WTC11 (cell line): ENCODE results near the gene ENO1. TPM values are rescaled to one million over a fixed set of nuclear protein-coding genes. Genes with fewer than 3 reads are reported as not detected.

Experiments
- ATAC-seq: fragments of 200-7000 bp; cut with Tn5 transposase; 2 replicates; pipeline ENCODE4 v1.10.0; 2021; ENCODE audit warnings: mild to moderate bottlenecking, moderate library complexity
- CTCF ChIA-PET: fragments of 300-600 bp; sonication (Branson Sonifier 250); formaldehyde crosslinking; loops from one replicate; lab custom pipeline; 2021; ENCODE audit warnings: antibody characterized with exemption; lab: Charles Lee
- POLR2A ChIA-PET: fragments of 350-600 bp; sonication (Branson Sonifier 250); formaldehyde crosslinking; loops from one replicate; lab custom pipeline; 2021; ENCODE audit warnings: antibody characterized with exemption; lab: Charles Lee
- DNase-seq: peaks from one replicate; pipeline ENCODE4 v3.0.0; 2021; ENCODE audit warnings: low spot score
- H3K27ac Mint-ChIP-seq: 2 replicates; pipeline ENCODE4 v1.8.0; 2021; ENCODE audit warnings: mixed read lengths
- H3K27me3 Mint-ChIP-seq: 2 replicates; pipeline ENCODE4 v1.8.0; 2021; ENCODE audit warnings: low read depth, mild to moderate bottlenecking, moderate library complexity, mixed read lengths
- H3K36me3 Mint-ChIP-seq: 2 replicates; pipeline ENCODE4 v1.8.0; 2021; ENCODE audit warnings: mixed read lengths
- H3K4me1 Mint-ChIP-seq: 2 replicates; pipeline ENCODE4 v1.8.0; 2022; ENCODE audit warnings: mixed read lengths
- H3K4me3 Mint-ChIP-seq: 2 replicates; pipeline ENCODE4 v1.8.0; 2021; ENCODE audit warnings: mild to moderate bottlenecking, moderate library complexity, mixed read lengths
- H3K9me3 Mint-ChIP-seq: 2 replicates; pipeline ENCODE4 v1.8.0; 2021; ENCODE audit warnings: mixed read lengths
- ATF1 ChIP-seq: sonication (generic); formaldehyde crosslinking; IDR thresholded peaks from 2 replicates; pipeline ENCODE4 v1.8.1; 2023; ENCODE audit warnings: mild to moderate bottlenecking, moderate library complexity, missing genetic modification reagents
- CBFB ChIP-seq: sonication (generic); formaldehyde crosslinking; IDR thresholded peaks from 2 replicates; pipeline ENCODE4 v1.8.1; 2022; ENCODE audit warnings: mild to moderate bottlenecking, low read depth, missing genetic modification reagents
- CDX4 ChIP-seq: fragments of 250-450 bp; sonication (Bioruptor Pico); IDR thresholded peaks from 2 replicates; pipeline ENCODE4 v1.9.0; 2021; ENCODE audit warnings: moderate library complexity, mild to moderate bottlenecking, inconsistent platforms, borderline replicate concordance
- CTCF ChIP-seq: fragments of 200-600 bp; IDR thresholded peaks from 2 replicates; pipeline ENCODE4 v1.8.0; 2022; ENCODE audit warnings: antibody characterized with exemption
- ELF4 ChIP-seq: sonication (generic); formaldehyde crosslinking; IDR thresholded peaks from 2 replicates; pipeline ENCODE4 v1.8.1; 2022; ENCODE audit warnings: low read depth, mild to moderate bottlenecking, moderate library complexity, missing genetic modification reagents
- EMX1 ChIP-seq: fragments of 250-450 bp; sonication (Bioruptor Pico); IDR thresholded peaks from 2 replicates; pipeline ENCODE4 v1.8.0; 2021; ENCODE audit warnings: mild to moderate bottlenecking
- ERG ChIP-seq: fragments of 250-450 bp; sonication (Bioruptor Pico); IDR thresholded peaks from 2 replicates; pipeline ENCODE4 v1.8.0; 2021; ENCODE audit warnings: mild to moderate bottlenecking
- GABPB1 ChIP-seq: sonication (generic); formaldehyde crosslinking; IDR thresholded peaks from 2 replicates; pipeline ENCODE4 v1.8.1; 2023; ENCODE audit warnings: mild to moderate bottlenecking, missing genetic modification reagents
- IRF1 ChIP-seq: sonication (generic); formaldehyde crosslinking; IDR thresholded peaks from 2 replicates; pipeline ENCODE4 v1.8.0; 2023; ENCODE audit warnings: missing genetic modification reagents
- MLX ChIP-seq: sonication (generic); formaldehyde crosslinking; IDR thresholded peaks from 2 replicates; pipeline ENCODE4 v1.8.1; 2023; ENCODE audit warnings: mild to moderate bottlenecking, missing genetic modification reagents, moderate library complexity
- NFATC4 ChIP-seq: fragments of 250-450 bp; sonication (Bioruptor Pico); IDR thresholded peaks from 2 replicates; pipeline ENCODE4 v1.9.0; 2021; ENCODE audit warnings: mild to moderate bottlenecking
- NR2C2 ChIP-seq: sonication (generic); formaldehyde crosslinking; IDR thresholded peaks from 2 replicates; pipeline ENCODE4 v1.8.0; 2022; ENCODE audit warnings: mild to moderate bottlenecking, missing genetic modification reagents
- SP1 ChIP-seq: sonication (generic); formaldehyde crosslinking; conservative IDR thresholded peaks from 2 replicates; pipeline ENCODE4 v1.8.1; 2022; ENCODE audit warnings: missing genetic modification reagents
- ZMAT4 ChIP-seq: fragments of 250-450 bp; sonication (Bioruptor Pico); IDR thresholded peaks from 2 replicates; pipeline ENCODE4 v1.9.0; 2021; ENCODE audit warnings: mild to moderate bottlenecking
- ZNF416 ChIP-seq: fragments of 250-450 bp; sonication (Bioruptor Pico); IDR thresholded peaks from 2 replicates; pipeline ENCODE4 v1.9.0; 2021; ENCODE audit warnings: mild to moderate bottlenecking, inconsistent platforms
- ZNF671 ChIP-seq: fragments of 250-450 bp; sonication (Bioruptor Pico); IDR thresholded peaks from 2 replicates; pipeline ENCODE4 v1.8.0; 2021; ENCODE audit warnings: mild to moderate bottlenecking
- total RNA-seq: library from RNA; stranded (reverse); gene quantifications from 3 replicates; pipeline ENCODE4 v1.2.3, GENCODE V29; 2021

Gene ENO1
- total RNA-seq, 1 experiment from 2014 or later = 1,978 TPM

GRCh38 chr1:8856689-8857412, 21.6 kb downstream of the ENO1 start:
- Mint-ChIP-seq H3K27me3 (no peaks in the 10 kb centered on the region; the same call in 1 of the 2 replicates), H3K9me3 (no peaks in the 10 kb centered on the region), H3K4me3 (no peak overlapping the region), H3K36me3 (peaks cover 48% of the 10 kb centered on the region), H3K27ac (peak overlapping the region; percentile 60; the same call in 1 of the 2 replicates), H3K4me1 (peaks cover 16% of the 10 kb centered on the region)
- peak; percentile 11; the same call in 1 of the 2 replicates for ATAC-seq
- POLR2A ChIA-PET = interaction anchor here (0.9 kb wide), 1 partner anchor 22 kb away, joined by 3 read pairs; the partner anchor contains the start of gene ENO1
- TF ChIP-seq CDX4 (no peak), SP1 (CRISPR knock-in tag) (no peak), ELF4 (CRISPR knock-in tag) (no peak), EMX1 (CRISPR knock-in tag) (peak; percentile 49; the same call in 1 of the 2 replicates), NFATC4 (CRISPR knock-in tag) (0 out of 2 replicates have a peak, but pooled peaks have one; percentile 41), MLX (CRISPR knock-in tag) (no peak), GABPB1 (CRISPR knock-in tag) (peak; percentile 86), ZNF671 (CRISPR knock-in tag) (peak; percentile 55; the same call in 1 of the 2 replicates), NR2C2 (no peak), CTCF (no peak), ZMAT4 (CRISPR knock-in tag) (peak; percentile 70; the same call in 1 of the 2 replicates), ZNF416 (CRISPR knock-in tag) (0 out of 2 replicates have a peak, but pooled peaks have one; percentile 5), ERG (CRISPR knock-in tag) (0 out of 2 replicates have a peak, but pooled peaks have one; percentile 46)
- CTCF ChIA-PET = interaction anchor here (0.7 to 8.1 kb wide), 6 partner anchors 7 to 507 kb away, joined by 3 to 77 read pairs (median 4); no protein-coding TSS in a partner anchor
- no peak for DNase-seq

- H3K27me3 Mint-ChIP-seq = no peaks in the 10 kb centered on the region; the same call in 1 of the 2 replicates
- peak overlapping the region; percentile 49; the same call in 1 of the 2 replicates for H3K27ac Mint-ChIP-seq
- DNase-seq = no peak
- no peak for TF ChIP-seq CBFB (CRISPR knock-in tag)
- TF ChIP-seq IRF1 (CRISPR knock-in tag) = no peak
- no peak for TF ChIP-seq ATF1 (CRISPR knock-in tag)
- CTCF ChIA-PET = interaction anchor here (1.3 kb wide), 1 partner anchor 151 kb away, joined by 5 read pairs; no protein-coding TSS in a partner anchor
- H3K36me3 Mint-ChIP-seq = peaks cover 25% of the 10 kb centered on the region
- no peak overlapping the region for H3K4me3 Mint-ChIP-seq
- POLR2A ChIA-PET = interaction anchor here (0.5 to 0.9 kb wide), 2 partner anchors 8 to 12 kb away, joined by 3 to 4 read pairs; no protein-coding TSS in a partner anchor
- peaks cover 6% of the 10 kb centered on the region for H3K4me1 Mint-ChIP-seq
- no peaks in the 10 kb centered on the region for H3K9me3 Mint-ChIP-seq
- no peak for ATAC-seq
Observed at GRCh38 chr1:8854240-8854639, 24.2 kb downstream of the ENO1 start.
